IPS-NIHi7 (cell line): ENCODE measurements around the gene PPP1CA.
A peak's percentile ranks its signal among the peaks of the same experiment; 100 is the strongest.
"Not testable (repeated sequence)": the region's sequence is repeated elsewhere in the genome, so short reads cannot be mapped to it uniquely, and the experiment has no call there.

Experiments
- DNase-seq: peaks from one replicate; pipeline ENCODE4 v3.0.0; 2012; ENCODE audit warnings: mixed read lengths; ENCODE audit errors: extremely low spot score

Gene PPP1CA

DNA sequence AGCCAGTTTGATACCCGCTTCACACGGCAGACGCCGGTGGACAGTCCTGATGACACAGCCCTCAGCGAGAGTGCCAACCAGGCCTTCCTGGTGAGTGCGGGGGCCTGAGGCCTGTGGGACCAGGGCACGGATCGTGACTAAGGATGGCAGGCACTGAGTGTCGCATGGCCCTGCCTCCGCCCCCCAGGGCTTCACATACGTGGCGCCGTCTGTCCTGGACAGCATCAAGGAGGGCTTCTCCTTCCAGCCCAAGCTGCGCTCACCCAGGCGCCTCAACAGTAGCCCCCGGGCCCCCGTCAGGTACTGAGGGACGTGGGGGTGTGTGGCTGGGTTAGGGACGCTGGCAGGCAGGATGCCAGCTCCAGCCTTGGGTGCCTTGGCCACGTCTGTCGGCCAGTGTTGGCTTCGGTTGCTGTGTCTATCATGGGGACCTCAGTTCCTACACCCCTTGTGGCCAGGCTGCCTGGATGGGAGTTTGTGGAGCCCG lies 32.8 kb upstream of the PPP1CA start:
- DNase-seq = no peak

DNA sequence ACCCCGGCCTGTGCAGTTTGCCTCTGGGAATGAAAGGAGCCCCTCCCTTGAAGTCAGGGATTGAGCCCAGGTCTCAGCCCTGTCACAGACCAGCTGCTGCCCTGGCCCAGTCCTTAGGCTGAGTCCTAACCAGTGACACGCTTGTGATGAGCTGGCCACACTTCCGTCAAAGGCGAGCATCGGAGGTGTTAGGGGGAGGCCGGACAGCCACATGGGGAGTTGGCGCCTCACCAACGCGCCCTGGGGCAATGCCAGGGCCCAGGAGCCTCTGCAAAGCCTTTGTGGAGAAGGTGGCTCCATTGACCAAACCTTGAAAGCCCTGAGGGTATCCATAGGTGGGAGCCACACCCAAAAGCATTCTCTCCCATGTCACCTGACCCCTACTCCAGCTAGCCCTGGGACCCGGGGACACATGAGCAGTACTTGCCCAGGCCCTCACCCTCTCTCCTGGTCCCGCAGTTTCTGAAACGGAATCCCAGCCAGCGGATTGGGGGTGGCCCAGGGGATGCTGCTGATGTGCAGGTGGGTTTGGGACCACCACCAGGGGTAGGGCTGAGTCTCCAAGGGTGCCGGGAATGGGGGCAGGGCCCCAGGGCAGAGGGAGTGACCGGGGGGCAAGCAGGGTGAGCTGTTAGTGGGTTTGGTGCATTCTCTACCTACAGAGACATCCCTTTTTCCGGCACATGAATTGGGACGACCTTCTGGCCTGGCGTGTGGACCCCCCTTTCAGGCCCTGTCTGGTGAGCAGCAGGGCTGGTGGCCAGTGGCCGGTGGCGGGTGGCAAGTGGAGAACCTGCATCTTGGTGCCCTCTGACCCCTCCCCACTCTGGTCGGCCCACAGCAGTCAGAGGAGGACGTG lies 32.1 kb upstream of the PPP1CA start:
- no peak for DNase-seq

DNA sequence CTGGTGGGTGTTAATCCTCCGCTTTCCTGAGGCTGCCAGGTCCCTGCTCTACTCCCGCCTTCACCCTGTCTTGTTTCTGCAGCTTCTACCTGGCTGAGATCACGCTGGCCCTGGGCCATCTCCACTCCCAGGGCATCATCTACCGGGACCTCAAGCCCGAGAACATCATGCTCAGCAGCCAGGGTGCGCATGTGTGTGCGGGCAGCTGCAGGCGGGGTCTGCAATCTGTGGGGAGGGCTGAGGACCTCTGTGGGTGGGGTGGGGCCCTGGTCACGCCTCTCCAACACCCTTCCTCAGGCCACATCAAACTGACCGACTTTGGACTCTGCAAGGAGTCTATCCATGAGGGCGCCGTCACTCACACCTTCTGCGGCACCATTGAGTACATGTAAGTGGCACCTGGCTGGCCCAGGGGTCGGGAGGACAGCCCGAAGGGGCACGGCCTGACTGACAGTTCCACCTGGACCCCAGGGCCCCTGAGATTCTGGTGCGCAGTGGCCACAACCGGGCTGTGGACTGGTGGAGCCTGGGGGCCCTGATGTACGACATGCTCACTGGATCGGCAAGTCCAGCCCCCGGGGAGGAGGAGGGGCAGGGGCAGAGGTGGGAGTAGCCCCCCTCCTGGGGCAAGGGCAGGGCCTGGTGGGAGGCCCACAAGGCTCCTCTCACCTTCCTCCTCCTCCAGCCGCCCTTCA lies 31.1 kb upstream of the PPP1CA start:
- no peak for DNase-seq

DNA sequence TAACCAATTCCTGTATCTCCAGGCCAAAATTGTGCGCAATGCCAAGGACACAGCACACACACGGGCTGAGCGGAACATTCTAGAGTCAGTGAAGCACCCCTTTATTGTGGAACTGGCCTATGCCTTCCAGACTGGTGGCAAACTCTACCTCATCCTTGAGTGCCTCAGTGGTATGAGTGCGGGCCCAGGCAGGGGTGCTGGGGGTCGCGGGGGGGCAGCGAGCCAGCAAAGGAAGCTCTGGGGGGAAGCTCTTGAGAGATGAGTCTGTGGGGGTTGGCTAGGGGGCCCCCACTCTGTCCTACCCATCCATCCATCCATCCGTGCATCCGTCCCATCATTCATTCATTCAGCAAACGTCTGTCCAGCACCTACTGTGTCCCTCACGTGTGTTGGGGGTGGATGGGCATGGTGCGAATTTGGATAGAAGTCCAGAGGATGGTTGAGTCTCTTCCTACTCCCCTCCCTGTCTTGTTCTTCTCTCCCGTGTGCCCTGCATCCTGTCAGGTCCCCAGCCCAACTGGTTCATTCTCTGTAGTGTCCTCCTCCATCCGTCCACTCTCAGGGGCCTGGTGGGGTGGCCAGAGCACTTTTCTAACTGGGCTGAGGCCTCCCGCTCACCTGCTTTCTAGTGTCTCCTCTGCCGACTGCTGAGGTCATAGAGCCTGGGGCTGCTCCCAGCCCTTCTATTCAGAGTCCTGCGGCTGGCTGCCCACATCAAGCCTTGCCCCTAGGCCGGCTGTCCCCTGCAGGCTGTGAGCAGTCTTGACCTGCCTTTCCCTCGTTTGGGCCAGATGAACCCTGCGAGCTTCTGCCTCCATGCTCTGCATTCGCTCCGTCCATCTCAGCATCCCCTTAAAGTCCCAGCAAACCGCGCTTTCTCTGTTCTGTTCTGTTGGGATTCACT lies 29.9 kb upstream of the PPP1CA start:
- DNase-seq = no peak

DNA sequence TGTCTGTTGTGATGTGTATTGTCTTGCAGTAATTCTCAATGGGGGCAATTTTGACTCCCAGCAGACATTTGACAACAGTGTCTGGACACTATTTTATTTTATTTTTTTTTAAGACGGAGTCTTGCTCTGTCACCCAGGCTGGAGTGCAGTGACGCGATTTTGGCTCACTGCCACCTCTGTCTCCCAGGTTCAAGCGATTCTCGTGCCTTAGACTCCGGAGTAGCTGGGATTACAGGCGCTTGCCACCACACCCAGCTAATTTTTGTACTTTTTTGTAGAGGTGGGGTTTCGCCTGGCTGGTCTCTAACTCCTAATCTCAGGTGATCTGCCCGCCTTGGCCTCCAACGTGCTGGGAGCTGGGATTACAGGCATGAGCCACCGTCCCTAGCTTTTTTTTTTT lies 28.1 kb upstream of the PPP1CA start:
- no peak for DNase-seq

DNA sequence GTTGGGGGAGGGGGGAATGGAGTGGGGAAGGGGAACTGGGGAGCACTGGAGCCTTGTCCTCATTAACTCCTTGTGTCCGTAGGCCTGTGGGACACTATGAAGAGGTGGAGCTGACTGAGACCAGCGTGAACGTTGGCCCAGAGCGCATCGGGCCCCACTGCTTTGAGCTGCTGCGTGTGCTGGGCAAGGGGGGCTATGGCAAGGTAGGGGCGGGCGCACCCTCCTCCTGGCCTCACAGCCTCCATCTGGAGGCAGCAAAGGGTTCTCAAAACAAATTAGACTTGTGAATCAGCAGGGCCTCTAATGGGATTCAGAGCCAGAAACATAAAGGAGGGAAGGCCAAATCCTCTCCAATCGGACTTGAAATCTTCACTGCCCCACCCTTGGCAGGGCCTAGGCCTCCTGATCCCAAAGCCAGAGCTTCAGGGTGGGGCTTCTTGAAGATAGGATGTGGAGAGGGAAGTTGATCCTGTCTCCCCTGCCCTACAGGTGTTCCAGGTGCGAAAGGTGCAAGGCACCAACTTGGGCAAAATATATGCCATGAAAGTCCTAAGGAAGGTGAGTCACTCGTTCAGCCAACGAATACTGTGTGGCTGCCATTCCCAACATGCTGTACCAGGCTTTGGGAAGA lies 27.5 kb upstream of the PPP1CA start:
- no peak for DNase-seq

DNA sequence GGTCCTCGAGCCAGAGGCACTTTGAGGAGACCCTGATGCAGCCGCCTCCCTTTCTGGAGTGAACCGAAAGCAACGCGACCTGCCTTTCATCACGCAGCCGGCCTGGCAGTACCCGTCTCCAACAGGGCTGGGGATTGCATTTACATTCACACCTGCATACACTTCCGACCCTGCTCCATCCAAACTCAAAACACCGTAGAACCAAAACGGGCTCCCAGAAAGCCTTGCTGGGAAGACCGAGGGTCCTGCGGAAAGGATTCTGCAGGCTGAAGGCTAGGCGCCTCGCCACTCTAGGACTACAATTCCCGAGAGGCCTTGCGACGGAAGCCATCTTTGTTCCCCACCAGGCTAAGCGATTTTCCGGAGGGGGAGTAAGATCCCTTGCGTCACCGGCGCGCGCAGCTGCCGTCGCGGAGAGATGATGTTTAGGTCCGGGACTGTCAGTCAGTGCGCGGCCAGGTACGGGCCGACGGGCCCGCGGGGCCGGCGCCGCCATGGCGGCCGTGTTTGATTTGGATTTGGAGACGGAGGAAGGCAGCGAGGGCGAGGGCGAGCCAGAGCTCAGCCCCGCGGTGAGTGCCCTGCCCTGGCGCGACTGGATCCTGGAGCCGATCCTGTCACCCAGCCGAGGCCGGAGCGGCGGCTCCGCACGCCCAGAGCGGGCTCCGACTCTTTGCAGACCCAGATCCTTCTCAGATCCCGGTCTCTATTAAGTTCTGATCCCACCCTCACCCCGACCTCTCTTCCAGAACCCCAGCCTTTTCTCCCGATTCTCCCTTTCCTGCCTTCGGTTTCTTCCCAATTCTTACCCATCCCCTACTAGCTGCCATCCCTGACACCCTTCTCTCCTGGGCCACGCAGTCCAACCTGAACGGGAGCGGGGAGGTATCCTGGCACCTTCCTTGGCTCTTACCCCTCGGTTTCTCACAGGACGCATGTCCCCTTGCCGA lies 26.7 kb upstream of the PPP1CA start, which contains the start of gene RPS6KB2:
TSS of gene RPS6KB2 (plus strand) at position 443 of the 950 bp plus-strand sequence. CDS start at position 495, 52 bp downstream.
- DNase-seq = peak; percentile 98

DNA sequence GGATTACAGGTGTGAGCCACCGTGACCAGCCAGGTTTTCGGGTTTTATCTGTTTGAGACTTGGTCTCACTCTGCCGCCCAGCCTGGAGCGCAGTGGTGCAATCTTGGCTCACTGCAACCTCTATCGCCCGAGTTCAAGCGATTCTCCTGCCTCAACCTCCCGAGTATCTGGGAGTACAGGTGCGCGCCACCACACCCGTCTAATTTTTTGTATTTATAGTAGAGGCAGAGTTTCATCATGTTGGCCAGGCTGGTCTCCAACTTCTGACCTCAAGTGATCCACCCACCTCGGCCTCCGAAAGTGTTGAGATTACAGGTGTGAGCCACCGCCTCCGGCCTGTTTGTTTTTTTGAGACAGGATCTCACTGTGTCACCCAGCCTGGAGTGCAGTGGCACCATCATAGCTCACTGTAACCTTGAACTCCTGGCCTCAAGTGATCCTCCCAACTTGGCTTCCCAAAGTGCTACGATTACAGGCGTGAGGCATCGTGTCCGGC lies 25.8 kb upstream of the PPP1CA start:
- not testable (repeated sequence) for DNase-seq

DNA sequence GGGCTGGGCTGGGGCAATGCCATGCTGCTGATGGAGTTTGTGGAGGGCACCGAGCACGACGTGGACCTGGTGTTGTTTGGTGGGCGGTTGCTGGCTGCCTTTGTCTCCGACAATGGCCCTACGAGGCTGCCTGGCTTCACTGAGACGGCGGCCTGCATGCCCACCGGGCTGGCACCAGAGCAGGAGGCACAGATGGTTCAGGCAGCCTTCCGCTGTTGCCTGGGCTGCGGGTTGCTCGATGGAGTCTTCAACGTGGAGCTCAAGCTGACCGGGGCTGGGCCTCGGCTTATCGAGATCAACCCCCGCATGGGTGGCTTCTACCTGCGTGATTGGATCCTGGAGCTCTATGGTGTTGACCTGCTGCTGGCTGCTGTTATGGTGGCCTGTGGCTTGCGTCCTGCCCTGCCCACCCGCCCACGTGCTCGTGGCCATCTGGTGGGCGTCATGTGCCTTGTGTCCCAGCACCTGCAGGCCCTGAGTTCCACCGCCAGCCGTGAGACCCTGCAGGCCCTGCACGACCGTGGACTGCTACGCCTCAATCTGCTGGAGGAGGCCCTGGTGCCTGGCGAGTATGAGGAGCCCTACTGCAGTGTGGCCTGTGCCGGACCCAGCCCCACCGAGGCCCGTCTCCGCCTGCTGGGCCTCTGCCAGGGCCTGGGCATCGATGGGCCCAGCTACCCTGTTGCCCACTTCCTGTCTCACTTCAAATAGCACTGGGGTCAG lies 22.4 kb upstream of the PPP1CA start:
- DNase-seq = no peak

DNA sequence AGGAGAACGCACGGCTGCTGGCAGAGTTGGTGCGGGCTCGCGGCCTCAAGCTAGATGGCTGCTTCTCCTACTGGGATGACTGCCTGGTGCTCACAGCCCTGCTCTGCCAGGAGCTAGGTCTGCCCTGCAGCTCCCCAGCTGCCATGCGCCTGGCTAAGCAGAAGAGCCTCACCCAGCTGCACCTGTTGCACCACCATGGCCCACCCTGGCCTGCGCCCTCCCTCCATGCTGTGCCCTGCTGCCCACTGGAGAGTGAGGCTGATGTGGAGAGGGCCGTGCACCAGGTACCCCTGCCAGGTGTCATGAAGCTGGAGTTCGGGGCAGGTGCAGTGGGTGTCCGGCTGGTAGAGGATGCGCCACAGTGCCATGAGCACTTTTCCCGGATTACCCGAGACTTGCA lies 21.8 kb upstream of the PPP1CA start:
- no peak for DNase-seq

DNA sequence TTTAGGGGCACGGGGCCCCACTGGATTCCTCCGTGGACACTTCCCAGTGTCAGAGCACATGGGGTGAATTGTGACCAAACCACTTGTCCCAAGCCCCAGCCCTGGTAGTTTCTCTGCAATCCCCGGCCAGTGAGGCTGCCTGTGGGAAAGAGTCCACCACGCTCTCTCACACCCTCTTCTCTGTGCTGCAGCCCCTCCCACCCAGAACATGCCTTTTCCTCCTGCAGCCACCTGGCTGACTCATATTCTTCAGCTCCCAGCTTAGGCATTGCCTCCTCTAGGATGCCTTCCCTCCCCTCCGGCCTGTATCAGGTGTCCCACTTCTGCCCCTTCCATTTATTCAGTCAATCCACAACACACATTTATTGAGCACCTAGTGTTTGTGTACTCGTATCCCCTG lies 21.2 kb upstream of the PPP1CA start:
- no peak for DNase-seq

DNA sequence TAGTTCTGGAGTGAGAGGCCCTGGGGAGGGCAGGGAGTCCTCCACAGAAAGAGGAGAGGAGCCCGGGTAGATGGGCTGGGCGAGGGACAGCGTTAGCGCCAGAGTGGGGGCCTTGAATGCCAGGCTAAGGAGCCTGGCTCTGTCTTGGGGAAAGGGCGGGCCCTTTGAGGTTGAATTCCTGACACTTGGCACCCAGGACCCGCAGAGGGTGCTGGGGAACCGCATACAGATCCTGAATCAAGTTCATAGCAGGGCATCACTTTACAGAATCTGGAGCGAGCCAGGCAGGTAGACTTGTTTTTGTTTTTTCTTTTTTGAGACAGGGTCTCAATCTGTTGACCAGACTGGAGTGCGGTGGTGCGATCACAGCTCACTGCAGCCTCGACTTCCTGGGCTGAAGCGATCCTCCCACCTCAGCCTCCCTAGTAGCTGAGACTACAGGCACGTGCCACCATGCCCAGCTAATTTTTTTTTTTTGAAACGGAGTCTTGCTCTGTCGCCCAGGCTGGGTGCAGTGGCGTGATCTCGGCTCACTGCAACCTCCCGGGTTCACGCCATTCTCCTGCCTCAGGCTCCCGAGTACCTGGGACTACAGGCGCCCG lies 19.9 kb upstream of the PPP1CA start:
- no peak for DNase-seq

DNA sequence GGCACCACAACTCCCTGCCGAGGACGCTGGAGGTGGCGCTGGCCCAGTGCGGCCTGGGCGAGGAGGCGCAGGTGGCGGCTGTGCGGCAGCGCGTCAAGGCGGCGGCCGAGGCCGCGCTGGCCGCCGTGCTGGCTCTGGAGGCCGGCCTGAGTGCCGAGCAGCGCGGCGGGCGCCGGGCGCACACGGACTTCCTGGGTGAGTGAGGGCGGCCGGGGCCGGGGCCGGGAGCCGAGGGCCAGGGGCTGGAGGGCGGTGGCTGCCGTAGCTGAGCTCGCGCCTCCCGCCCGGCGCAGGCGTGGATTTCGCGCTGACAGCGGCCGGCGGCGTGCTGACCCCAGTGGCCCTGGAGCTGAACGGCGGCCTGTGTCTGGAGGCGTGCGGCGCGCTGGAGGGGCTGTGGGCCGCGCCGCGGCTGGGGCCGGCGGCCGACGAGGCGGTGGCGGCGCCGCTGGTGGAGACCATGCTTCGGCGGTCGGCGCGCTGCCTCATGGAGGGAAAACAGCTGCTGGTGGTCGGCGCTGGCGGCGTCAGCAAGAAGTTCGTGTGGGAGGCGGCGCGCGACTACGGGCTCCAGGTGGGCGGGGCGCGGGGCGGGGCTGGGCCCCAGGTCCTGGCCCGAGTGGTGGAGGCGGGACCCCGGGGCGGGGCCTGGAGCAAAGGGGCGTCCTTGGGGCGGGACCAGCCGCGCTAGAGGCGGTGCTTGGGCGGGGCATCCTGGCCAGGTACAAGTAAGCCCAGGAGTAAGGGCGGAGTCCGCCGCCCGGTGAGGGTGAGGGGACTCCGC lies 19.2 kb upstream of the PPP1CA start:
- DNase-seq = peak; percentile 98

DNA sequence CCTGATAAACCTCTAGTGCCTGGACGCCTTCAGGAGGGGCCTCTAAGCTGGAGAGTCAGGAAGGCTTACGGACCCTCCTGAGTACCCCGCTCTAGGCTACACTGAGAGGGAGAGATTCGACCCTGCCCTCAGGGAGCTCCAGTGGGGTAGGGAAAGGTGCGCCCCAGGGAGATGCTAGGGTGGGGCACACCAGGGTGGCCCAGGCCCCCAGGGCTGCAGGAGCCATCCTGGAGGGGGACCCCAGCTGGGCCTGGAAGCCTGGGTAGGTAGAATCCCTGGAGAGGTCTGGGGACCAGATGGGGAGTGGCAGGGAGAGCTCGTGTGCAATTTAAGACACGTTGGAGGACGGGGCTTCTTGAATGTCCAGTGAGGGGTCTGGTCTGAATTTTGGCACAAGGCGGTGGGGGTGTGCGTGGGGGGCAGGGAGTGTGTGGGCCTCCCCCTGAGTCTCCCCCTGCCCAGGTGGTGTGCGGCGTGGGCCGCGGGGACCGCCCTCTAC lies 18.5 kb upstream of the PPP1CA start:
- no peak for DNase-seq

DNA sequence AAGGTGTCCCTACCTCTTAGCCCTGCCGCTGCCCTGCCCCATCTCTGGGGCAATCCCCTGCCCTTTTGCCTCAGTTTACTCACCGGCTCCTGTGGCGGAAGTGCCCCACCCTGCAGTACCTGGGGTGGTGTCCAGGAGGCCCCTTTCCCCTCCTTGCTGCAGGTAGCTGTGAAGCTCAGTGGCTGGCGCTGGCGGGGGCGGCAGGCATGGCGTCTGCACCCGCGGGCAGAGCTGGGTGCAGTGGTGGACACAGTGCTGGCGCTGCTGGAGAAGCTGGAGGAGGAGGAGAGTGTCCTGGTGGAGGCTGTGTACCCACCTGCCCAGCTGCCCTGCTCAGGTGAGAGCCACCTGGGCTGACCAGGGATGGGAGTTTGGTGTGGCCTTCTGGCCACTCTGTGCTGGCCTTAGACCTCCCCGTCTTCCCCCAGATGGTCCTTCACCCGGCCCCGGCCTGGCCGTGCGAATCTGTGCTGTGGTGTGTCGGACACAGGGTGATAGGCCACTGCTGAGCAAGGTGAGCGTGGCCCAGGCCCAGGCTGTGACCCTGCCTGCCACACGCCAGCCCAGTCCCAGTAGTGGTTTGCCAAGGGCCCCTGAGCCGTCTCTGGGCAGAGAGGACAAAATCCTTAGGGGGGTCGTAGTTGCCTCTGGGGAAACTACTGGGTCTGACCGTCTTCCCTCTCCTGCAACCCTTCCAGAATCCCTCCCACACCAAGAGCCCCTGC lies 17.8 kb upstream of the PPP1CA start:
- no peak for DNase-seq

DNA sequence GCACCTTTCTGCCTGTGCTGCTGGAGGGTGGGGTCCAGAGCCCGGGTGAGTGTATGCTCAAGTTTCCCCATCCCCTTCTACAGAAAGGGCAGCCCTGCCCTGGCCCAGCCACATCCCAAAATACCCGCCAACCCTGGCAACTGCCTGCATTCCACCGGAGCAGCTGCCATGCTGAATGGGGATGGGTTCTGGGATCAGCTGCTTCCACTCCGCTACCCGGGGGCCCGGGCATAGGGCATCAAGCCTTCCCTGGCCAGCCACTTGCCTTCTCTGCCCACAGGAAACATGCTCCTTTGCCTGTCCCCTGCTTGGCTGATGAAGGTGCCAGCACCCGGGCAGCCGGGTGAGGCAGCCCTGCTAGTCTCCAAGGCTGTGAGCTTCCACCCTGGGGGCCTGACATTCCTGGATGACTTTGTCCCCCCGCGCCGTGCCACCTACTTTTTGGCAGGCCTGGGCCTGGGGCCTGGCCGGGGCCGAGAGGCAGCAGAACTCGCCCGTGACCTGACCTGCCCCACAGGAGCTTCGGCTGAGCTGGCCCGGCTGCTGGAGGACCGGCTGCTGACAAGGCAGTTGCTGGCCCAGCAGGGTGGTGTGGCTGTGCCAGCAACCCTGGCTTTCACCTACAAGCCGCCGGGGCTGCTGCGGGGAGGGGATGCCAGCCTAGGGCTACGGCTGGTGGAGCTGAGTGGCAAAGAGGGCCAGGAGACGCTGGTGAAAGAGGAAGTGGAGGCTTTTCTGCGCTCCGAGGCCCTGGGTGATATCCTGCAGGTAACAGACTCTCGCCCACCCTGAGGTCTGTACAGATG lies 17.0 kb upstream of the PPP1CA start:
- no peak for DNase-seq
